HTERT RPE-1 (cell line): Measurements from ENCODE around the gene TRMU.
"Not testable (repeated sequence)": the region's sequence is repeated elsewhere in the genome, so short reads cannot be mapped to it uniquely, and the experiment has no call there.

Source experiments
- in situ Hi-C: fragments of 300-500 bp; cut with MboI; formaldehyde crosslinking; loops from 4 replicates; pipeline ENCODE4 v1.14.3; 2020; ENCODE audit warnings: low sequenced_read_pairs

The TRMU gene

DNA sequence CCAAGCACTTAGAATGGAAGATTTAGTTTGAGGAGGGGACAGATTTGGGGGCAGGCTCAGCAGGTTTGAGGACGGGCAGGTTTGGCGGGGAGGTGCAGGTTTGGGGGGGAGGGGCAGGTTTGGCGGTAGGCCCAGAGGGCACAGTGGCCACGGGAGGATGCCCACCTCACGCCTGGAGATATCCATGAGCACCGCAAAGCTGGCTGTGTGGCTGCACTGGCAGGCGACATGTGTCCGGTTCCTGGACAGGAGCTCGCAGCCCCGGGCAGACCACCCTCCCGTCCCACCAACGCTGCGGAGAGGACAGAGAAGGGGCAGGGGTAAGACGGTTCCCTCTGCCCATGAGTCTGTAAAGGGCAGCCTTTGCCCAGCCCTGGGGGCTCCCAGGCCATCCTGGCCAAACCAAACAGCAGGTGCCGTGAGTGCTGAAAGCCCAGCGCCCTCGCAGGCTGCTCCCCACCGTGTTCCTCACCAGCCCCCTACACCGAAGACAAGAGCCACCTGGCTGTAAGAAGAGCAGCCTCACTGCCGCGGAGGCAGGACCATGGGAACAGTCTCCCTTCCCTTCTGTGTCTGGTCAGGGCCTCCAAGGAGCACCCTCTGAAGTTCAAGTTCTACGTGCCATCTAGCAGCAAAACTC lies 43.0 kb downstream of the TRMU start:
- in situ Hi-C loops = no loop called here

DNA sequence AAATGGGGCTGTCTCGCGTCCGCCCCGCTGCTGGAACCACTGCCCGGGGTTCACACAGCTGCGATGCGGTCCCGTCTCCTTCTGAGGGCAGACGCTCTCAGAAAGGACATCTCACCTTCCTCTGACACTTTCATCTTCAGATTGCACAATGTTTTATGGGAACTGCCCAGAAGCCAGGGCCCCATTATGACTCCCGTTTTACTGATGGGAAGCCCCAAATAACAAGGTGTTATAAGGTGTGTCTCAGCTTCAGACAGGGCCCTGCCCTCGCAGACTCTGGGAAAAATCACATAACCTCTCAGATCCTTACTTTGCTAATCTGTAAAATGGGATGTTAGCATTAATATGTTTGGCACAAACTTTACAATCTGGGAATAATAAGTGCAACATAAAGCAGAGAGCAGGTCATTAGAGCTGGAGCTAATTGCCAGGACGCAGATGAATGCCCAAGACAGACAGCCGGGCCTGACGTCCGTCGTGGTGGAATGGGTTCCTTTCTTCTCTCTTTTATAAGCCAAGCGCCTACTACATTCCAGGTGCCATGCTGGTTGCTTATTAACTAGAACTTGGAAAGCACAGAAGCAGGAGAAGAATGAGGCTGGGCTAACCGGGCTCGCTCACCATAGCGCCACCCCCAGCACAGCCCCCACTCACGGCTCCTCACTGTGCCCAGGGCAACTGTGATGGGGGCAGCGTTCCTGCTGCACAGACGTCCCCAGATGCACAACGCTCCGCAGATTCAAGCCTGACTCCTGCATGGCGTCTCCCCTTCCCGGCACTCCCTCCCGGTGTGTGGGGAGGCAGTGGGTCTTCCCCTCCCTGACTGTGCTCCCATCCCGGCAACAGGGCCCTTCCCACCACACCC lies 43.8 kb downstream of the TRMU start:
- in situ Hi-C loops = no loop called here

DNA sequence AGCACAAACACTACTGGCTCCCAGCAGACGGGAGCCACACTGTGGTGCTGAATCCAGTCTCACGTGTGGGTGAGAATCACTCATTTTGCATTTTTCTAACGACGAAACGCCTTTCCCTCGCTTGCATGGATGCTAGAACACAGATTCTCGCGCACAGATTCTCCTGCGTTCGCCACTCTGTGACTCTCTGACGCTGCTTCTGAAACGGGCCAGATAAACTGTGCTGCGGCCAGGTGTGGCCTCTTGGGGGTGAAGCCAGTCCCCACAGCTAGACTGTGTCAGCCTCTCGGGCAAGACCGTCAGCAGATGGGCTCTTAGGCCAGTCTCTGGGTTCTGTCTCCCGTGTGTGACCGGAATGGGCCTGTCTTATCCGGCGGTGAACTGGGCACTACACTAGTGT lies 44.6 kb downstream of the TRMU start:
- in situ Hi-C loops = no loop called here

- in situ Hi-C loops = no loop called here
Measured at GRCh38 chr22:46380581-46380980, 45.1 kb downstream of the TRMU start.

GRCh38 chr22:46381142-46381541 lies 45.6 kb downstream of the TRMU start:
- in situ Hi-C loops = no loop called here

DNA sequence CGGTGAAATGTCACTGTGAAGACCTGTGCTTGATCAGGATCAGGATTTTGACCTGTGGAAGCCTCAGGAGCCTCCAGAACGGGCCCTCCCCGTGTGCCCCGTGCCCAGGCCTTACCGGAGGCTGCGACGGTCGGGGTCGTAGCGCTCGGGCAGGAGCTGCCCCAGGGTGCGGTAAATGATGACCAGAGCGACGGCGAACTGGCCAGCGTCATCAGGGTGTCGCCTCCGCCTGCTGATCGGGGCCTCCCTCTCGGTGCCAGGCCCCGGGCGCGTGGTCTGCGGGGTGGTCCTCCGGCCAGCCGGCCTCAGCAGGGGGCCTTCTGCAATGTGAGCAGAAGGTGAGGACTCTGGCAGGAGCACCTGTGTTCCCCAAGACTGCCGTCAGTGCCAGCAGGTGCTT lies 46.2 kb downstream of the TRMU start:
- in situ Hi-C loops = no loop called here

DNA sequence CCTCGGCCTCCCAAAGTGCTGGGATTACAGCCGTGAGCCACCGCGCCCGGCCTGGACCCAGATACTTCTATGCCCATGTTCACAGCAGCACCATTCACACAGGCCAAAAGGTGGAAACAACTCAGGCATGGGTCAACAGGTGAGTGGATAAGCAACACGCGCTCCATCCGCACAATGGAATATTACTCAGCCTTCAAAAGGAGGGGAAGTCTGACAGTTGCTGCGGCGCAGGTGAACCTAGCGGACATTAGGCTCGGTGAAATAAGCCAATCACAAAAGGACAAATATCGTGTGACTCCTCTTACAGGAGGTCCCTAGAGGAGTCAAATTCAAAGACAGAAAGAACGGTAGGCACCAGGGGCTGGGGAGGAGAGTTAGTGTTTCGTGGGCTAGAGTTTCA lies 47.0 kb downstream of the TRMU start:
- in situ Hi-C loops = no loop called here

DNA sequence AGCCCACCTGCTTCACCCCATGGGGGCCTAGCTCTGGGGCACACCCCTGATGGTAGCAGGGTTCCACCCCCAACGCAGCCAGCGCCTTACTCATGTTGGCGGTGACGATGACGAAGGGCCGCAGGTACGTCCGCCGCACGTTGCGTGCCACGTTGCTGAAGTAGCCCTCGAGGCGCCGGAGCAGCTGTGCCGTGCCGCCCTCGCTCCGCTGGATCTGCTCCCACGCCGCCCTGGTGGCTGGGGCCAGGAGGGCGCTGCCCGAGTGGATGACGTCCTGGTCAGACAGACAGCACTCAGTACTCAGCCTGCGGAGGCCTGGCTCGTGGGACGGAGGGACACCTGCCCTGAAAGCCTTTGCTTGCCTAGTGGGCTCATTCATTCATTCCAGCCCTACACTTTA lies 50.8 kb downstream of the TRMU start:
- in situ Hi-C loops = no loop called here

GRCh38 chr22:46387748-46388147 lies 52.2 kb downstream of the TRMU start:
- in situ Hi-C loops = no loop called here

DNA sequence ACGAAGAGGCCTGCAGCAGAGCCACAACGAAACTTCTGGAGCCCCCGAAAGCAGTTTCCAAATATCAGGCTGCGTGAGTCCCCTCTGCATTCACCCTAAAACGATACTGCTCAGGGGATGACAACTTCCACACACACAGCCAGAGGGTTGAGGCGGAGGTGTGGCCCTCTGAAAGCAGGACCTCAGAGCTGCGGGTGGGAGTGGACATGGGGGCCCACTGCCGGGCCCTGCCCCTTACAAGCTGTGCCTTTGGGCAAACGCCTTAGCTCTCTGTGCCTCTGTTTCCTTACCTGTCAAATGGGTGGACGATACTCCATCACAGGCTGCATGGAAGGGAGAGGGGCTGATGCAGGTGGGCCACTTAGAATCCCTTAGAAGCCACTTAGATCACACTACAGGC lies 53.1 kb downstream of the TRMU start:
- in situ Hi-C loops = no loop called here

- in situ Hi-C loops = no loop called here
Measured at GRCh38 chr22:46389081-46389480, 53.6 kb downstream of the TRMU start.

DNA sequence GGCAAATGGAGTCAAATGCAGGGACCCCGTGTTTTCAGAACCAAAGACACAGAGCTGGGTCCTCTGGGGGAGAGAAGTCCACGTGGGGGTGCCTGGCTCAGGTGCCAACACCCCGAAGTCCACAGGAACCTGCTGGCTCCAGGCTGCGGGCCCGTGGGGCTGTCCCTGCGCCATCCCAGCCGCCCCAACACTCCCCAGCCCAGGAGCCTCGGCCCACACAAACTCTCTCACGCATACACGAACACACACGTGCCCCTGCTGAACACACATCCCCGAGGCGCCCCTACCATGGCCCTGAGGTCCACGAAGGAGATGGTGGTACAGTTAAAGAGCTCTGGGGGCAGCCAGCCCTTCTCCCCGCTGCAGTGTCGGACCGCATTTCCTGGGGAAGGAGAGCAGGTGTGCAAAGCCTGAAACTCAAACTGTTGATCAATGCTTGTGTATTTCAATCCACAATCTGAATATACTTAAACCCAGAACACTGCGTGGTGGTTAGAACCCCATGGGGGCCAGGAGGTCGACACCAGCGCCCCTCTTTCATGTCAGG lies 54.7 kb downstream of the TRMU start:
- in situ Hi-C loops = no loop called here

DNA sequence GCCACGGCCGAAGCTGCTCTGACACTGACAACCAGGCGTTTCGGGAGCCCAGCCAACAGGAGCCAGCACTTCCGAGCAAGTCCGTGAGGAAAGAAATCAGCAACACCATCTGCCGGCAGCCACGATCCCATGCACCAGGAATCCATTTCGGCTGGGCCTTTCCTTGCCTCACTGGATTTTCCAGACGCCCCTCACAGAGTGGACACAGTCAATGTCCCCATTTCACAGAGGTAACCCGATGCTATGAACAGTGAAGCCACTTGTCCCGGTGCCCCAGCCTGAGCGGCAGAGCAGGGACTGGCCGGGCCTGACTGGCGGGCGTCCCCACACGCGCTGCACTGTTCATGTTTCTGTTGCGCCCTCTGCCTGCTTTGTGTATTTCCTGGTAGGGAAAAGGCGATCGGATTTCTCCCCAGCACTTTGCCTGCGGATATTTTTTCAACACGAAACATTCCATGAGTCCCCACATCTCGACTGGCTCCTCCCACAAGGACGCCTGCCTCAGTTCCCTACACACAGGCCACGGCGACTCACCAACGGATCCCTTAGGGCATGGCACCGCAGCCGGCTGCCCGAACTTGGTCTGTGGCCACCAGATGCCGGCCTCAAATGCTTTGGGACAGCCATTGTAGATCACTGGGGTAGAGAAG lies 55.3 kb downstream of the TRMU start:
- in situ Hi-C loops = no loop called here

DNA sequence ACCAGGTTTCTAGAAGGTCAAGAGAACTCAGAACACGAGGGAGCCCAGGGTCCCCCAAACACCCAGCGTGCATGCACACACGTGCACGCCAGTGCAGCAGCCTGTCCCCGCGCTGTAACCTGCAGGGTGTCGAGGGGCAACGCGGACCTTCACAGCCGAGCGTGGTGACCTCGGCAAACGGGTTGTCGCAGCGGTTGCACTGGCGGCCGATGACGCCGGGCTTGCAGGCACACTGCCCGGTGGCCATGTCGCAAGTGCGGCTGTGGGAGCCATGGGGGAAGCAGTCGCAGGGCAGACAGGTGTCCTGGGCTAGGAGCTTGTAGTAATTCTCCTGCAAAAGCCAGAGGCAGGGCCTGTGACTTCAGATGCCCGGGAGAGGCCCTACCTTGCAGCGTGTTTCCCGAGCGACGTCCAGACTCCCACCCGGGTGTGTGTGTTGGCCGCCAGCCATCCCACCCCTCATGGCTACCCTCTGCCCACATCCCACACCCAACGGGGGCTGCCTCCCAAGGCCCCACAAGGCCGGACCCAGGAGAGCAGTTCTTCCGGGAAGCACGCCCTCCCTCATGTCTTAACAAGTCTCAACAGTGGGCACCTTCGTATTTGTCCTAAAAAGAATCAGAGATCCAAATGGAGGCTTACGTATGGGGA lies 56.1 kb downstream of the TRMU start:
- in situ Hi-C loops = no loop called here

DNA sequence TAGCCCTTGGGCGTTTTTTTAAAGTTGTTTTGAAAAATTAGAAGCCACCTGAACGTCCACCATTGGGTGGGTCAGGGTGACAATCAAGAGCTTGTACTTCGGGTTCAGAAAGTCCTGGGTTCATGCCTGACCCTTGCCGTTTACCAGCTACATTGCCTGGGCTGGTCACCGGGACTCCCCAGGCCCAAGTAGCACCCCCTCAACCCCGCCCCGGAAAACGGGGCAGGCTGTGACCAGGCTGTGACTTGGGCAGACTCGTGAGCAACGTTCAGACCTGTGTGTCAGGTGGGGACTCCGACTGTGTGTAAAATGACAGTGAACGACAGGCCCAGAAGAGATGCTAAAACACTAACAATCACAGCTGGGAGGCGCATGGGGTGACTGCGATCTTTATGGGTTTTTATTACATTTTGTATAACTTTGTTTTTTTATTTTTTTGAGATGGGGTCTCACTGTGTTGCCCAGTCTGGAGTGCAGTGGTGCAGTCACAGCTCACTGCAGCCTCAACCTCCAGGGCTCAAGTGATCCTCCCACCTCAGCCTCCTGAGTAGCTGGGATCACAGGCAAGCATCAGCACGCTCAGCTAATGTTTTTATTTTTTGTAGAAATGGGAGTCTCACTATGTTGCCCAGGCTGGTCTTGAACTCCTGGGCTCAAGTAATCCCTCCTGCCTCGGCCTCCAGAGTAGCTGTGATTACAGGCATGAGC lies 56.8 kb downstream of the TRMU start:
- in situ Hi-C loops = no loop called here

GRCh38 chr22:46393873-46394272 lies 58.4 kb downstream of the TRMU start:
- in situ Hi-C loops = no loop called here

- in situ Hi-C loops = no loop called here
Measured at GRCh38 chr22:46394622-46395021, 59.1 kb downstream of the TRMU start.

DNA sequence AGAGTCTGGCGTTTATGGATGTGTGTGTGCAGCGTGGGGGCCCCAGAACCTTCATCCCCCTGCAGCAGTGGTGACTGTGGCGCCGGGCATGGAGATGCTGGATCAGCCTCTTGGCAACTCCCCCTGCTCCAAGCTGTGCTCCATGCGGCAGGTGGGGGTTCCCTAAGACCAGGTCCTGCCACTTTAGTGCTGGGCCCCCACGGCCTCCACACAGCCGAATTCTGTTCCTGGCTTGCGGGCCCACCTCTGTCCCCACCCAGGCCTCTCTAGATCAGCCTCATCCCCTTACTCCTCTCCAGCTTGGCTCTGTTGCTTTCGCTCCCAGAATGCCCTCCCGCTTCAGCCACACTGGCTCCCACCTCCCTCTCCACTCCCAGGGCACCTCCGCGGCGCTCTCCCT lies 59.6 kb downstream of the TRMU start:
- in situ Hi-C loops = no loop called here

DNA sequence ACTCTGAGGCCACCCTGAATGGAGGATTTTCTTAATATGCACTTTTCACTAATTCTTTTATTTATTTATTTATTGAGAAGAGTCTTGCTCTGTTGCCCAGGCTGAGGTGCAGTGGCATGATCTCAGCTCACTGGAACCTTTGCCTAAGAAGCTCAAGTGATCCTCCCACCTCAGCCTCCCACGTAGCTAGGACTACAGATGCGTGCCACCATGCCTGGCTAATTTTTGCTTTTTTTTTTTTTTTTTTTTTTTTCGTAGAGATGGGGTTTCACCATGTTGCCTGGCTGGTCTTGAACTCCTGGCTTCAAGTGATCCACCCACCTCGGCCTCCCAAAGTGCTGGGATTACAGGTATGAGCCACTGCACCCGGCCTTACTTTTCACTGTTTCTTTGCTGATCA lies 61.5 kb downstream of the TRMU start:
- in situ Hi-C loops = not testable (repeated sequence)

- in situ Hi-C loops = no loop called here
Measured at GRCh38 chr22:46397514-46397913, 62.0 kb downstream of the TRMU start.

- in situ Hi-C loops = no loop called here
Measured at GRCh38 chr22:46397951-46398350, 62.4 kb downstream of the TRMU start.
